ENCODE results near the gene PLEKHM3.
"Not testable (repeated sequence)": the region's sequence is repeated elsewhere in the genome, so short reads cannot be mapped to it uniquely, and the experiment has no call there.

Gene PLEKHM3

DNA sequence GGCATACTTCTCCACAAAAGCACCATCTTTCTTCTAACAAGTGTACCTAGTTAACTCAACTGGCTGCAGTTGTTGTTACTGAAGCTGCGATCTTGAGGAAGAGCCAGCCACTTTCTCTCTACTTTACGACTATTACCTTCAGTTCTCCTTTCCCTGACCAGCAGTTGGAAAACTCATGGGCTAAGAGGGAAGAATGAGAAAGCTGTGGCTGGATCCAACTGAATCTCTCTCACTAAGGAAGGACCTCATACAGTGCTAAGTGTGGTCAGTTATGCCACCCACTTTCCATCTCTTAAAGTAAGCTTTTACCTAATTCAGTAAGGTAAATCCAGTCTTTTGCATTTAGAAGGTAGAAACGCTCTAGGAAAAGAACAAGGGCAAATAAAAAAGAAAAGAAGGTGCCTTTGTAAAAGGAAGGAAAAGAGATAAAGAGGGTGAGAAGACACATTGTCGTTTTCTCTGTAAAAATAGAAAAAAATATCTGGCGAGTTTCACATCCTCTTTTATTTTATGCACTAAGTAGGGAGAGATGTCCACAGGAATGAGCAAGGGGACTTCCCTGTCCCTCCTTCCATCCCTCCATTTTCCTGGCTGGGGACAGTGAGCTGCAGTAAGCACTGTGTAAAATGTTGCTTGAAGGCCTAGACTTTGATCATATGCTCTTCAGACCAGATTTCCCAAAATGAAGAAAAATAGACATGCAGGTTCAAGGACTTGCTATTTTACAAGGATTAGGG lies 73.4 kb downstream of the PLEKHM3 start:
- DNase-seq (no peak), ATAC-seq (no peak)
- Mint-ChIP-seq H3K4me3 (no peak overlapping the region), H3K27me3 (no peaks in the 10 kb centered on the region), H3K27ac (no peak overlapping the region), H3K4me1 (no peaks in the 10 kb centered on the region), H3K9me3 (no peaks in the 10 kb centered on the region)

DNA sequence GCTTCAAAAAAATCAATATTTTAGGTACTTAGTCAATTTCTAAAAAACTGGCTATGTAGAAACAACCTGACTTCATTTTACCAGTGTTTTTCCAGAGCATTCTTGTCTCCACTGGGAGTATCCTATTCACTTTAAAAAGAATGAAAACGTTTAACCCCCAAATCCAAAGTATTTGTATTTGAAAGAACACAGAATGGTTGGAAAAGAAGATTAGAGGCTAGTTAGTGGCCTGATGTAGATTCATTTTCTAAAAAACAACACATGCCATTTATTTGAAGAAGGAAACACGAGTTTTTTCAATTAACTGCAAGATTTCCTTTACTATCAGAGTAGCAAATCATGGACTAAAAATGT lies 74.6 kb downstream of the PLEKHM3 start:
- Mint-ChIP-seq H3K9me3 (no peaks in the 10 kb centered on the region), H3K27me3 (no peaks in the 10 kb centered on the region), H3K4me3 (no peak overlapping the region), H3K27ac (no peak overlapping the region), H3K4me1 (no peaks in the 10 kb centered on the region)
- DNase-seq (no peak), ATAC-seq (no peak)

DNA sequence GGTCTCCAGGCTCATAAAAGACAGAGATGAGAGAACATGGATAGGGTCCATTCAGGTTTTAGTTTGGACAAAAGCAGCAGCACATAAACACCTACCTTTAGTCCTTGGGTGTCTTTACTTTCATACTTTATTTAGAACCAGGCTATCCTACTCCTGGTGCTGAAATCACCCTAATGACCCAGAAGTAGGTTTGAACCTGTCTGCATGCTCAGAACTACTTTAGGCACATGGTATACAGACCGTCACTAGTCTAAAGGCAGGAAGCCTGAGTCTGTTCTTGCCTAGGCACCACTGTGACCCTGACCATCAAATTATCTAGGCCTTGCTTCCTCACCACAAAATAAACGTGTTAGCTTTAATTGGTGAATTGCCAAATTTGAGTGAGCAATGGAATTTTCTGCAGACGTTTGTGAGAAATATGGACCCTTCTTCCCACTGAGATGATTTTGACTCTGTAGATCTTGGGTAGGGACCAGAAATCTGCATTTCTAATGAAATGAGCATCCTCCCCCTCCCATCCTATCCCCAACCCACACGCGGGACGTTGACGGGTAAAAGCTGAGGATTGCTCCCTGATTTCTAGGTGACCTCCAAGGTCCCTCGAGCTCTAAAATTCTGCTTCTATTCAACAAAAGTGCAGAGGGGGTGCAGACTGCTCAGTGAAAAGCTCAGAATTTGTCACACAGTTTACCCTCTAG lies 75.1 kb downstream of the PLEKHM3 start:
- Mint-ChIP-seq H3K27me3 (no peaks in the 10 kb centered on the region), H3K4me3 (no peak overlapping the region), H3K9me3 (no peaks in the 10 kb centered on the region), H3K4me1 (no peaks in the 10 kb centered on the region), H3K27ac (no peak overlapping the region)
- DNase-seq (no peak), ATAC-seq (no peak)

DNA sequence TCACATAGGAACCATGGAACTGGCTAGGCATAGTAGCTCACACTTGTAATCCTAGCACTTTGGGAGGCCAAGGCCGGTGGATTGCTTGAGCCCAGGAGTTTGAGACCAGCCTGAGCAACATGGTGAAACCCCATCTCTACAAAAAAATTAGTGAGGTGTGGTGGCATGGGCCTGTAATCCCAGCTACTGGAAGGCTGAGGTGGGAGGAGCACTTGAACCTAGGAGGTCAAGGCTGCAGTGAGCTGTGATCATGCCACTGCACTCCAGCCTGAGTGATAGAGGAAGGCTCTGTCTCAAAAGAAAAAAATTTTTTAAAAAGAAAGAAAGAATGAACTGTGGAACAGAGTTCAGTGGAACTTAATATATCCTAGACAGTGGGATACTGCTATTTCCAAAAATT lies 76.1 kb downstream of the PLEKHM3 start:
- H3K4me1 Mint-ChIP-seq, DNase-seq, H3K27me3 Mint-ChIP-seq, H3K4me3 Mint-ChIP-seq, ATAC-seq, H3K9me3 Mint-ChIP-seq: not testable (repeated sequence)
- H3K27ac Mint-ChIP-seq: peak overlapping the region; percentile 43 to 83

DNA sequence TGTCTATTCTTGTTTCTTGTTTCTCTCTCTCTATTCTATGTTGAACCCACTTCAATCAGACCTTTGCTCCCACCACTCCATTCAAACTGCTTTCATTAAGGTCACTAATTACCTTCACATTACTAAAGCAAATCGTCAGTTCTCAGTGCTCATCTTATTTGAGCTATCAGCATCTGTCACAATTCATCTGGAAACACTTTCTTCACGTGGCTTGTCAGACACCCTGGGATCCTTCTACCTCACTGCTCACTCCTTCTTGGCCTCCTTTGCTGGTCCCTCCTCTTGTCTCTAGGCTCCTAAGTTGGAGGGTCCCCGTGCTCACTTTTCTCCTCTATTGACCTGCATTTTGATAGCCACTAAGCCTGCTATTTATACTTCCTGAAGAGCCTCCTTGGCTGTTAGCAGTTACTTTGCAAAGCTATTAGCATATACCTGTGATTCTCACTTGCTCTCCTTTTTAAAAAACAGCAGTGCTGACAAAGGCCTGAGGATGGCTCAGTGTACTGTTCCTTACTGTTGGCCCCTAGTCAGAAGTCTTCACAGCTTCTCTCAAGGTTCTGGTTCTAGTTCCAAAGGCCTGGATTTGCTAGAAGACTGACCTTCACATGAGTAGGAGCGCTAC lies 80.2 kb downstream of the PLEKHM3 start:
- Mint-ChIP-seq H3K9me3 (no peaks in the 10 kb centered on the region), H3K27ac (no peak overlapping the region), H3K27me3 (no peaks in the 10 kb centered on the region), H3K4me1 (no peaks in the 10 kb centered on the region), H3K4me3 (no peak overlapping the region)
- DNase-seq: no peak
- ATAC-seq: no peak

DNA sequence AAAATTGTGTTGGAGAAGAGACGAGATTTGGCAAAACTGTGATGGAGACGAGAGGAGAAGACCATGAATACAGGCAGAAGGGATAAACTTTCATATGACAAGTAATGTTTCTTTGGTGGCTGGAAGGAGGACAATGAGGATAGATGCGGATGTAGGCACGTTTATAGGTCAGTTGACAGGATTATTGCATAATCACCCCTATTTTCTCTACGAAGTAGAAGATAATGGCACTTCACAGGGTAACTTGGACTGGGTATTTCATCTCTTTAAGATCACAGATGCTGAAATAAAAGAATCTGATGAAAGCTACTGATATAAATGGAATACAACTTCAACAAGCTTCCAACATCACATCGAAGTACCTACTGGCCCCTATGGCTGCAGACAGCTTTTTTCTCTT lies 81.0 kb downstream of the PLEKHM3 start:
- no peak overlapping the region for H3K4me3 Mint-ChIP-seq
- H3K27me3 Mint-ChIP-seq: no peaks in the 10 kb centered on the region
- H3K27ac Mint-ChIP-seq: no peak overlapping the region

DNA sequence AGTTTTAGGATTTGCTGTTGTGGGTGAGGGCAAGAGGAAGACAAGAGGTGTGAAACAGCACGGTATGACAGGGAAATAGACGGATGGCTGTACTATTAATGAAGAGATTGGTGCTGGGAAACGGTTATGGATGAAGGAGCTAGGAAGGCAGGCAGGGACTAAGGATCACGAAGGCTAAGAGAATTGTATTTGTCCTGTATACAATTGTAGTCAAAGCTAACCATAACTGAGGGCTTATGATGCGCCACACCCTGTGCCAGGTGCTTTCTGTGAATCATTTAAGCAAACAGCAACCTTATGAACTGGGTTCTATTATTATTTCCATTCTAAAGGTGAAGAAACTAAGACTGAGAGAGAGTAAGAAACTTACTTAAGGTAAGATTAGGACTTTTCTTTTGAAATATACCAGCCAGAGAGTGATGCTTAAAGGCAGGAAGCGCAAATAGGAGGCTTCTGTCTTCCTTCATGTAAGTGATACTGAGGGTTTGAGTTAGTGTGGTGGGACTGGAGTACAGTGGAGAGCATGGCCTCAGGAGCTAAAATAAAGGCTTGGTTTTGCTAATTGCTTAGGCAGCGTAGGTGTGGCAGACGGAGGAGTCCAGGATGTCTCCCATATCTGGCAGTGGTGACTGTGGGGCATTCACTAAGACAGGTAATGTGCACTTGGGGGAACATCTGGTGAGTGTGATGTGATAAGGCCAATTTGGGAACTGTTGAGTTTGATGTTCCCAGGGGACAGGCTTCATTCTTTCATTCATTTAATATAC lies 85.8 kb downstream of the PLEKHM3 start:
- Mint-ChIP-seq H3K27ac (no peak overlapping the region), H3K9me3 (no peaks in the 10 kb centered on the region)

More for the DNA sequence above, 81.0 kb downstream of the PLEKHM3 start:
- Mint-ChIP-seq H3K4me1 (no peaks in the 10 kb centered on the region), H3K9me3 (no peaks in the 10 kb centered on the region)
- DNase-seq (no peak), ATAC-seq (no peak)

DNA sequence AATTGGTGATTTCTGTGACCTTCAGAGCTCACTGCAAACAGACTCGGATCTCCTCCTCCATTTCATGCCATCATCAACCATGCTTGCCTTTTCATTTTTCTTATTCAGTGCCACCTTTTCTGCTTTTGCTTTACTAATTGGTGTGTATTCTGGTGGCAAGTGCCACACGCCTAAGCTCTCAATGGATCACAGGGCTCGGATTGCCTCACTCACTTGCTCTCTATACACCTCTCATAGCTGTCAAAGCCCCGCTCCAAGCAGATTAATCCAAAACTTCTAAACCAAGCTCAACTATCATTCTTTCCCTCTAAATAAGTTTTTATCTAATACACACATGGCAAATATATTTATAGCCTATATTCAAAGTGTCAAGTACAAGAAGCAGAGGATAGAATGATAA lies 86.4 kb downstream of the PLEKHM3 start:
- H3K27me3 Mint-ChIP-seq: no peaks in the 10 kb centered on the region
- ATAC-seq (no peak), DNase-seq (no peak)
- no peak overlapping the region for H3K27ac Mint-ChIP-seq
- no peaks in the 10 kb centered on the region for H3K9me3 Mint-ChIP-seq
- no peak overlapping the region for H3K4me3 Mint-ChIP-seq
- no peaks in the 10 kb centered on the region for H3K4me1 Mint-ChIP-seq

More for the DNA sequence above, 85.8 kb downstream of the PLEKHM3 start:
- Mint-ChIP-seq H3K27me3 (no peaks in the 10 kb centered on the region), H3K4me1 (no peaks in the 10 kb centered on the region), H3K4me3 (no peak overlapping the region)
- DNase-seq (no peak), ATAC-seq (no peak)

DNA sequence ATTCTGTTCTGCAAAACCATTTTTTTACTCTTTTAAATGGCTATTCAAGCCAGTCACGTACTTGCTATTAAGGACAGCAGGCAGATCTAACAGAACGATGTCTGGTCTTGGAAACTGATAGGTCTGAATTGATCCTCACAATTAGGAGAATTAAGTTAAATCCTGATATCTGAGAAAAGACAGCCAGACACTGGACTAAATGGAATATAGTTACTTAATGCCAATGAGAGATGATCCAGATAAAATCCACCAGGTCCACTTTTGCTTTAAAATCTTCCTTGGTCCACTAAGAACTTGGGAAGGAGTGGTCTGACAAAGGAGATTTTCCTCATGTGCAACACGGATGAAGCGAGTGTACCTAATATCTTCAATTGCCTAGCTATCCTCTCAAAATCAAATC lies 86.9 kb downstream of the PLEKHM3 start:
- no peaks in the 10 kb centered on the region for H3K9me3 Mint-ChIP-seq
- no peaks in the 10 kb centered on the region for H3K4me1 Mint-ChIP-seq
- ATAC-seq (no peak), DNase-seq (no peak)
- H3K27me3 Mint-ChIP-seq: no peaks in the 10 kb centered on the region
- no peak overlapping the region for H3K4me3 Mint-ChIP-seq
- no peak overlapping the region for H3K27ac Mint-ChIP-seq

DNA sequence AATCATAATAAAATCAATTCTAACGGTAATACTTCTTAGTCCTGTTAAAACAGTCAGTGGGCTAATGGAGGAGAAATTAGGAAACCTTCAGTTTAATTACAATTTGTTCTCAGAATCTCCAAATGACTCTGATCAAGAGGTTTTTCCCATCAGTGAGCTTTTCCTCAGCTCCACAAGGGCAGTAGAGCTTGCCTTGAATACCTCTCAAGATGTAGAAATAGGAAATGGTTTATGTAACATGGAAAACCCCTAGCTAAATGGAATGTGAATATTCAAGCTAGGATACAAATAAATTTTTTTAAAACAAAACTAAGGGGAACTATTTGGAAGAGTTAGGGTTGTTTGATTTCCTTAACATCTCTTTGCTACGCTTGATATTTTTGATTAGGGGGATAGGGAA lies 87.5 kb downstream of the PLEKHM3 start:
- H3K4me3 Mint-ChIP-seq: no peak overlapping the region
- DNase-seq (no peak), ATAC-seq (no peak)
- no peaks in the 10 kb centered on the region for H3K27me3 Mint-ChIP-seq
- H3K9me3 Mint-ChIP-seq: no peaks in the 10 kb centered on the region
- H3K4me1 Mint-ChIP-seq: no peaks in the 10 kb centered on the region
- no peak overlapping the region for H3K27ac Mint-ChIP-seq

DNA sequence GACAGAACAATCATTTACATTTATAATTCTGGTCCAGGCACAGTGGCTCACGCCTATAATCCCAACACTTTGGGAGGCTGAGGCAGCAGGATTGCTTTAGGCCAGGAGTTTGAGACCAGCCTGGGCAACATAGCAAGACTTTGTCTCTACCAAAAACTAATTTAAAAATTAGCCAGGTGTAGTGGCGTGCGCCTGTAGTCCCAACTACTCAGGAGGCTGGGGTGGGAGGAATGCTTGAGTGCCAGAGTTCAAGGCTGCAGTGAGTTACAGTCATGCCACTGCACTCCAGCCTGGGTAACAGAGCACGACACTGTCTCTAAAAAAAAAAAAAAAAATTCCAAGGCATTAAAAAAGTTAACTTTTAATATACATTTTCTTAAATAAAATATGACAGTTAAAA lies 88.1 kb downstream of the PLEKHM3 start:
- no peak overlapping the region for H3K27ac Mint-ChIP-seq
- no peaks in the 10 kb centered on the region for H3K4me1 Mint-ChIP-seq
- ATAC-seq (no peak), DNase-seq (no peak)
- no peaks in the 10 kb centered on the region for H3K9me3 Mint-ChIP-seq
- no peaks in the 10 kb centered on the region for H3K27me3 Mint-ChIP-seq
- no peak overlapping the region for H3K4me3 Mint-ChIP-seq

DNA sequence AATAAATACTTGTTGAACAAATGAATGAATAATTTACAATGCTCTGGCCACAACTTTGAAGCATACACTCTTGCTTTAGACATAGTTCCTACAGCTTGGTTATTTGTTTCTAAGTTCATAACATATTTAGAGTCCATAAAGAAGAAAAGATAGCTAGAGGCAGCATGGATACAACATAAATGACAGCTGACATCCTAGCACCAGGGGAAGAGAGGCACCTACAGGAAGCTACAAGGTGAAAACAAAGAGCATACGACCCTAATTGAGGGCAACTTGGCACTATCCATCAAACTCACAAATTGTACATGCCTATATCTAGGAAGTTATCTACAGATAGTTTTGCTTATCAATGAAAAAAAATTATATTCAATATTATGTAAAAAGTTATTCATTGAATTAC lies 88.9 kb downstream of the PLEKHM3 start:
- Mint-ChIP-seq H3K4me3 (no peak overlapping the region), H3K9me3 (no peaks in the 10 kb centered on the region), H3K27me3 (no peaks in the 10 kb centered on the region), H3K27ac (no peak overlapping the region), H3K4me1 (no peaks in the 10 kb centered on the region)
- ATAC-seq: no peak
- no peak for DNase-seq

DNA sequence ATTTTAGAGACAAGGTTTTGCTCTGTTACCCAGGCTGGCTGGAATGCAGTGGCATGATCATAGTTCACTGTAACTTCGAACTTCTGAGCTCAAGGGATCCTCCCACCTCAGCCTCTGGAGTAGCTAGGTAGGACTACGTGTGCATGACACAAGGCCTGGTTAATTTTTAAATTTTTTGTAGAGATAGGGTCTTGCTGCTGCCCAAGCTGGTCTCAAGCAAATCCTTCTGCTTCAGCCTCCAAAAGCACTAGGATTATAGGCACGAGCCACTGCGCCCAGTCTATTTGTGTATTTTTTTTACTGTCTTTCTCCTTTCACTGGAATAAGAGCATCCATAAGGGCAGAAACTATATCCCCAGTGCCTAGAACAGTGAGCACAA lies 89.3 kb downstream of the PLEKHM3 start:
- Mint-ChIP-seq H3K27ac (no peak overlapping the region), H3K9me3 (no peaks in the 10 kb centered on the region), H3K4me3 (no peak overlapping the region), H3K4me1 (no peaks in the 10 kb centered on the region), H3K27me3 (no peaks in the 10 kb centered on the region)
- DNase-seq (no peak), ATAC-seq (no peak)

DNA sequence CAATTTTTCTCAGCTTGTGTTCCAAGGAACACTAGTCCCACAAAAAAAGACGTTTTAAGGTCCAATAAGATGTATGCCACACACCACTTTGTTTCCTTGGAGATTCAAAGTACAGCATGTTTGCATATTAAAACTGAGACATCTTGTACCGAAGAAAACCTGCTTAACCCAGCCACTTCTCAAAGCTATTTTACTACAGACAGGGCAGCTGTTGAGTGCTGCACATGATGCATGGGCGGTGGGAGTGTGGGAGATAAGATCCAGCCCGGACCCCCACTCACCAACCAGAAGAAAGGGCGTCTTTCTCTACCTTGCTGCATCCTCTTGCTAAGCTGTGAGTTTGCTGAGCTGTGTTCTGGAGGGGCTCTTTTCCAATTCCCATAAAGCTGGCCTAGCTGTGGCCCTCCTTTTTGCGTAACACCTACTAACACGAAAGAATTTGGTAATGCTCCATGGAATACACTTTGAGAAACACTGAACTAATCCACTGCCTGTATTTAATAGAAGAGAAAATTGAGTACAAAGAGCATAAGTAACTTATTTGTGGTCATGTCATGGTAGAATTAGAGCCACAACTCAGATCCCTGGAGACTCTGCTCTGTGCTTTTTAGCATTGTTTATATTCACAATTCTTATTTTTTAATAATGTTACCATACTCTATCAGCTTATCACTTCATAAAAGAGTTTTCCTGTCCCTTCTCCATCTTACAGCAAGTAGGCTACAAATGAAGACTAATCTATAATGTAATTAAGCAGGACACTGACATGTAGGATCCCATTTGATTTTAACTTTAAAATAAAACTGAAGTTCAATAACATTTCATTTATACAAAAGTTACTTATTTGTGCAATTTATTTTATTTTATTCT lies 90.0 kb downstream of the PLEKHM3 start:
- no peak for DNase-seq
- Mint-ChIP-seq H3K4me3 (no peak overlapping the region), H3K9me3 (no peaks in the 10 kb centered on the region), H3K27me3 (no peaks in the 10 kb centered on the region), H3K27ac (no peak overlapping the region), H3K4me1 (no peaks in the 10 kb centered on the region)
- ATAC-seq: no peak

DNA sequence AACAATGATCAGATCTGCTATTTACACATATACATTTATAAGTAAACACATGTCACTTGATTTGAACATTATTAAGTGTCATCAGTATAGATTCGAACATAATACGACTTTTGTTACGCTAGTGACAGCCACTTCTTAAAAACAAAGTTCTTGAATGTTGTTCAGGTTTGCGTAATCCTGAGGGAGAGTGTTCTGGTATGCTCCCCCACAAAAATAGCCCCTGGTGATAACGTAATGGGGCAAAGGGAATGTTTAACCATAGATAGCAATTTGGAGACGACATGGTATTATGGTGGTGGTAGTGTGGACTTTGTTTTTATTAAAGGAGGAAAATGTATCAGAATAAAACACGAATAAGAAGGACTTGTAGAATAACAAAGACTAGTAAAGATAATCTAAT lies 90.6 kb downstream of the PLEKHM3 start:
- H3K9me3 Mint-ChIP-seq: no peaks in the 10 kb centered on the region
- no peak overlapping the region for H3K4me3 Mint-ChIP-seq
- H3K27ac Mint-ChIP-seq: no peak overlapping the region
- no peaks in the 10 kb centered on the region for H3K27me3 Mint-ChIP-seq
- no peak for DNase-seq
- no peak for ATAC-seq
- H3K4me1 Mint-ChIP-seq: no peaks in the 10 kb centered on the region
